Measurements from ENCODE around the gene MAP2. TPM values are rescaled to one million over a fixed set of nuclear protein-coding genes. Genes with fewer than 3 reads are reported as not detected.

MAP2 gene
- polyA plus RNA-seq, 1 donor (not counting 4 experiments of a cell fraction or from before 2014, with no cell fraction given): 16.2 TPM

GRCh38 chr2:209661286-209661894 lies 237.5 kb downstream of the MAP2 start:
- TF ChIP-seq, protein P1, sequence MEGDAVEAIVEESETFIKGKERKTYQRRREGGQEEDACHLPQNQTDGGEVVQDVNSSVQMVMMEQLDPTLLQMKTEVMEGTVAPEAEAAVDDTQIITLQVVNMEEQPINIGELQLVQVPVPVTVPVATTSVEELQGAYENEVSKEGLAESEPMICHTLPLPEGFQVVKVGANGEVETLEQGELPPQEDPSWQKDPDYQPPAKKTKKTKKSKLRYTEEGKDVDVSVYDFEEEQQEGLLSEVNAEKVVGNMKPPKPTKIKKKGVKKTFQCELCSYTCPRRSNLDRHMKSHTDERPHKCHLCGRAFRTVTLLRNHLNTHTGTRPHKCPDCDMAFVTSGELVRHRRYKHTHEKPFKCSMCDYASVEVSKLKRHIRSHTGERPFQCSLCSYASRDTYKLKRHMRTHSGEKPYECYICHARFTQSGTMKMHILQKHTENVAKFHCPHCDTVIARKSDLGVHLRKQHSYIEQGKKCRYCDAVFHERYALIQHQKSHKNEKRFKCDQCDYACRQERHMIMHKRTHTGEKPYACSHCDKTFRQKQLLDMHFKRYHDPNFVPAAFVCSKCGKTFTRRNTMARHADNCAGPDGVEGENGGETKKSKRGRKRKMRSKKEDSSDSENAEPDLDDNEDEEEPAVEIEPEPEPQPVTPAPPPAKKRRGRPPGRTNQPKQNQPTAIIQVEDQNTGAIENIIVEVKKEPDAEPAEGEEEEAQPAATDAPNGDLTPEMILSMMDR (optimal IDR thresholded peaks at IDR 0.05 in 1 of 3, IDR thresholded peaks at IDR 0.05 in 1 of 3, conservative IDR thresholded peaks at IDR 0.05 in 1 of 3; ENCODE audit: extremely low read depth in 1 of 3, insufficient read depth in 2 of 3, low read length in 3 of 3): no peak
- no peak for TF ChIP-seq EZH2 (IDR thresholded peaks at IDR 0.05; ENCODE audit: low read length)
- Histone ChIP-seq H3K9me3 (ENCODE audit: control insufficient read depth, low read depth, low read length) (no peaks in the 10 kb centered on the region), H3K36me3 (ENCODE audit: control insufficient read depth in 2 of 2, extremely low read depth in 1 of 2, insufficient read depth in 2 of 2, low read length in 2 of 2) (no peaks in the 10 kb centered on the region), H3K27ac (ENCODE audit: control insufficient read depth, insufficient read depth, low read length) (no peak overlapping the region), H3K79me2 (ENCODE audit: control insufficient read depth, insufficient read depth, low read length) (no peaks in the 10 kb centered on the region), H3K4me1 (ENCODE audit: control insufficient read depth, extremely low read depth, insufficient read depth, low read length) (no peaks in the 10 kb centered on the region), H3K9ac (ENCODE audit: control insufficient read depth, extremely low read depth, insufficient read depth, low read length) (no peak overlapping the region), H3K27me3 (ENCODE audit: control insufficient read depth, extremely low read depth, insufficient read depth, low read length) (no peaks in the 10 kb centered on the region), H3K9me1 (ENCODE audit: control insufficient read depth, extremely low read depth, insufficient read depth, low read length) (no peaks in the 10 kb centered on the region), H3K4me3 (ENCODE audit: control insufficient read depth in 2 of 3, extremely low read depth in 1 of 3, insufficient read depth in 2 of 3, low read depth in 1 of 3, low read length in 3 of 3) (no peak overlapping the region), H2AFZ (ENCODE audit: control insufficient read depth, low read length) (no peak overlapping the region), H3K4me2 (ENCODE audit: control insufficient read depth, extremely low read depth, insufficient read depth, low read depth, low read length) (no peak overlapping the region), H4K20me1 (ENCODE audit: control insufficient read depth, extremely low read depth, insufficient read depth, low read length) (no peaks in the 10 kb centered on the region)
- FAIRE-seq (no peak), DNase-seq (ENCODE audit: low read depth, low spot score) (no peak)
- dilution Hi-C loops (cut with MboI; ENCODE audit: extremely low pct_ligation_motif_present, low sequenced_read_pairs): no loop called here

DNA sequence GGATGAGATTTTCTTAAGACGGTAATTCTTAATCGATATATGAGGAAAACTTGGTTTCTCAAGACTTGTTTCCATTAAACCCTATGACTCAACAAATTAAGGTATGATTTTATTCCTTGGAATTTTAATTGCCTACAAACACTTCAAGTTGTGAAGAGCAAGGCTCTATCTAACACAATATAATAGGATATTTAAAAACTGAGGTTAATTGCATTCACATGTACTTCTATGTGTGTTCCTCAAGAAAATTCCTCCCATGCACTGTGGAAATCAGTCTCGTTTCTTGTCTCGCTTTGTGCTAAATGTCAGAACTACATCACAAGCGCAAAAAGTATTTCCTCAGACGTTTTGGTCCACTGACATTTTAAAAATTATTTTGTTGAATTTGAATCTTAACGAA lies 238.2 kb downstream of the MAP2 start:
- H3K9ac ChIP-seq (ENCODE audit: control insufficient read depth, extremely low read depth, insufficient read depth, low read length): no peak overlapping the region
- no peaks in the 10 kb centered on the region for H3K79me2 ChIP-seq (ENCODE audit: control insufficient read depth, insufficient read depth, low read length)
- H2AFZ ChIP-seq (ENCODE audit: control insufficient read depth, low read length): no peak overlapping the region
- TF ChIP-seq, protein P1 (optimal IDR thresholded peaks at IDR 0.05 in 1 of 3, IDR thresholded peaks at IDR 0.05 in 1 of 3, conservative IDR thresholded peaks at IDR 0.05 in 1 of 3; ENCODE audit: extremely low read depth in 1 of 3, insufficient read depth in 2 of 3, low read length in 3 of 3): no peak
- no peak for TF ChIP-seq EZH2 (IDR thresholded peaks at IDR 0.05; ENCODE audit: low read length)
- no peak overlapping the region for H3K27ac ChIP-seq (ENCODE audit: control insufficient read depth, insufficient read depth, low read length)
- H3K9me1 ChIP-seq (ENCODE audit: control insufficient read depth, extremely low read depth, insufficient read depth, low read length): no peaks in the 10 kb centered on the region
- dilution Hi-C loops (cut with MboI; ENCODE audit: extremely low pct_ligation_motif_present, low sequenced_read_pairs): no loop called here
- no peak overlapping the region for H3K4me2 ChIP-seq (ENCODE audit: control insufficient read depth, extremely low read depth, insufficient read depth, low read depth, low read length)
- H3K4me1 ChIP-seq (ENCODE audit: control insufficient read depth, extremely low read depth, insufficient read depth, low read length): no peaks in the 10 kb centered on the region
- DNase-seq (ENCODE audit: low read depth, low spot score): no peak
- H3K36me3 ChIP-seq (ENCODE audit: control insufficient read depth in 2 of 2, extremely low read depth in 1 of 2, insufficient read depth in 2 of 2, low read length in 2 of 2): no peaks in the 10 kb centered on the region
- no peaks in the 10 kb centered on the region for H4K20me1 ChIP-seq (ENCODE audit: control insufficient read depth, extremely low read depth, insufficient read depth, low read length)
- H3K4me3 ChIP-seq (ENCODE audit: control insufficient read depth in 2 of 3, extremely low read depth in 1 of 3, insufficient read depth in 2 of 3, low read depth in 1 of 3, low read length in 3 of 3): no peak overlapping the region
- H3K27me3 ChIP-seq (ENCODE audit: control insufficient read depth, extremely low read depth, insufficient read depth, low read length): no peaks in the 10 kb centered on the region
- FAIRE-seq: no peak
- H3K9me3 ChIP-seq (ENCODE audit: control insufficient read depth, low read depth, low read length): no peaks in the 10 kb centered on the region
